ENCODE measurements around the gene RRP15.
A peak's percentile ranks its signal among the peaks of the same experiment; 100 is the strongest.

The RRP15 gene

GRCh38 chr1:218357893-218358232 is 72.8 kb downstream of the RRP15 start:
- peaks cover 76% of the 10 kb centered on the region for H3K36me3 ChIP-seq (replicated peaks)
- no peak for DNase-seq
- H3K27ac ChIP-seq, result peak overlapping the region; percentile 66
- TF ChIP-seq CTCF (IDR thresholded peaks at IDR 0.05; ENCODE audit: low read depth, low read length, missing control alignments), result no peak
- no peak overlapping the region for H3K4me3 ChIP-seq (ENCODE audit: low read depth, low read length)
- in situ Hi-C loops (cut with HindIII; ENCODE audit: low pct_ligation_motif_present, low sequenced_read_pairs), result no loop called here
- no peaks in the 10 kb centered on the region for H3K27me3 ChIP-seq (replicated peaks)

GRCh38 chr1:218361298-218362065 is 76.4 kb downstream of the RRP15 start:
- H3K27ac ChIP-seq, result peak overlapping the region; percentile 23
- in situ Hi-C loops (cut with HindIII; ENCODE audit: low pct_ligation_motif_present, low sequenced_read_pairs), result no loop called here
- TF ChIP-seq CTCF (IDR thresholded peaks at IDR 0.05; ENCODE audit: low read depth, low read length, missing control alignments), result peak; percentile 78
- no peak overlapping the region for H3K4me3 ChIP-seq (ENCODE audit: low read depth, low read length)
- H3K27me3 ChIP-seq (replicated peaks), result no peaks in the 10 kb centered on the region
- DNase-seq, result no peak
- peaks cover 76% of the 10 kb centered on the region for H3K36me3 ChIP-seq (replicated peaks)

GRCh38 chr1:218362418-218363076 is 77.5 kb downstream of the RRP15 start:
- Histone ChIP-seq H3K27me3 (replicated peaks) (no peaks in the 10 kb centered on the region), H3K27ac (peak overlapping the region; percentile 23), H3K36me3 (replicated peaks) (peaks cover 80% of the 10 kb centered on the region), H3K4me3 (ENCODE audit: low read depth, low read length) (no peak overlapping the region)
- no peak for TF ChIP-seq CTCF (IDR thresholded peaks at IDR 0.05; ENCODE audit: low read depth, low read length, missing control alignments)
- in situ Hi-C loops (cut with HindIII; ENCODE audit: low pct_ligation_motif_present, low sequenced_read_pairs), result no loop called here
- DNase-seq, result no peak

DNA sequence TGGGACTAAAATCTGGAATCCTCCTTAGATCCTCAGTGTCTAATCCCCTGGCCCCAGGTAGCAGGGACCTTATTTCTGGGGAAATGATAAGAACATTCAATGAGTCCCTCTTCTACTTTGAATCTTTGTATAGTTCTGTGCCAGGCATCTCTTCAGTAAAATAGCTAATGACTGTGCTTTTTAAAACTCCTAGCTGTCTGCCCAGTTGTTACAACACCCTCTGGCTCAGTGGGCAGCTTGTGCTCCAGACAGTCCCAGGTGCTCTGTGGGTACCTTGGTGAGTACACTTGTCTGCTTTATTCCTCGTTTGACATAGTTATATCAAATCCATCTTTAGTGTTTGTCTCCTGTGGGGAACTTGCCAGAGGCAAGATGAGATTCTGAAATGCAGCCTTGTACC is 78.0 kb downstream of the RRP15 start:
- no peak for DNase-seq
- in situ Hi-C loops (cut with HindIII; ENCODE audit: low pct_ligation_motif_present, low sequenced_read_pairs), result no loop called here
- TF ChIP-seq CTCF (IDR thresholded peaks at IDR 0.05; ENCODE audit: low read depth, low read length, missing control alignments), result no peak
- no peak overlapping the region for H3K4me3 ChIP-seq (ENCODE audit: low read depth, low read length)
- no peaks in the 10 kb centered on the region for H3K27me3 ChIP-seq (replicated peaks)
- no peak overlapping the region for H3K27ac ChIP-seq
- peaks cover 80% of the 10 kb centered on the region for H3K36me3 ChIP-seq (replicated peaks)

DNA sequence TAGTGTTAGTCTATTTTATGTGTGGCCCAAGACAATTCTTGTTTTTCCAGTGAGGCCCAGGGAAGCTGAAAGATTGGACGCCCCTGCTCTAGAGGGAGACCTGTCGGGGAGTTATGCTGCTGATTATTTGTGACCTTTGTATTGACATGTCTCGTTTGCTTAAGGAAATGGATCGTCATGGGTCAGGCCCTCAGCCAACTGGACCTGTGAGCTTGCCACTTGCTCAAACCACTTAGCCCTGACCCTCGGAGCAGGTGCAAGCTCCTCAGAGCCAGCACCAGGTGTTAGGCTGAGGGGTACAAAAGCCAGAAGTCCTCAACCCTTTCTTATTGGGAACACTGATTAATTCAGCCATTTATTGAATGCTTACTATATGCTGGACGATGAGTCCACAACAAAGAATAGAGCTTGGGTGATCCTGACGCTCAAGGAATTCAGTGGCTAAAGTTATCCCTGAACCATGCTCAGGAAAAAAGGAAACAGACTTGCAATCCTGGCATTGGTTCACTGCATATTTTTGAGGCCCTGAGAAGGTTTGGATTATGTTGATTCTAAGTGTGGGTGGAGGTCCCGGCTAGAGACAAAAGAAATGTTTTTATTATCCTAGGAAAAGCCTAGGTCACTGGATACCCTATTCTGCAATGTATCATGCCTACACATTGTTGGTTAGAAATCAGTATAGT is 79.1 kb downstream of the RRP15 start:
- in situ Hi-C loops (cut with HindIII; ENCODE audit: low pct_ligation_motif_present, low sequenced_read_pairs), result no loop called here
- H3K4me3 ChIP-seq (ENCODE audit: low read depth, low read length), result no peak overlapping the region
- H3K27me3 ChIP-seq (replicated peaks), result no peaks in the 10 kb centered on the region
- peak overlapping the region; percentile 54 for H3K27ac ChIP-seq
- H3K36me3 ChIP-seq (replicated peaks), result peaks cover 81% of the 10 kb centered on the region
- DNase-seq, result no peak
- no peak for TF ChIP-seq CTCF (IDR thresholded peaks at IDR 0.05; ENCODE audit: low read depth, low read length, missing control alignments)
